Liver (tissue), 9 donors: Measurements from ENCODE around the gene INTS2. TPM values are rescaled to one million over a fixed set of nuclear protein-coding genes. Genes with fewer than 3 reads are reported as not detected.

Experiments
- DNase-seq: peaks from one replicate; pipeline ENCODE4 v3.0.0-alpha.2; 2017; ENCODE audit warnings: low spot score
- H3K27ac ChIP-seq, 2 donors: one replicate each; pipeline ENCODE4 v1.7.0; 2013; ENCODE audit warnings: inconsistent platforms in 2 of 2, low read length in 2 of 2, control low read depth in 1 of 2, low read depth in 1 of 2, mild to moderate bottlenecking in 1 of 2
- H3K27me3 ChIP-seq, 4 donors: one replicate each; pipeline versions ENCODE4 v1.6.1 to v1.7.0; 2013; ENCODE audit warnings: low read length in 3 of 4, inconsistent platforms in 1 of 4, mild to moderate bottlenecking in 1 of 4, moderate library complexity in 1 of 4; ENCODE audit not compliant: control insufficient read depth in 4 of 4, insufficient read depth in 4 of 4
- H3K36me3 ChIP-seq, 4 donors: one replicate each; pipeline versions ENCODE4 v1.6.1 to v1.7.0; 2013; ENCODE audit warnings: low read length in 3 of 4, mild to moderate bottlenecking in 3 of 4, low read depth in 1 of 4, moderate library complexity in 1 of 4; ENCODE audit not compliant: control insufficient read depth in 4 of 4, insufficient read depth in 3 of 4
- H3K4me1 ChIP-seq, 4 donors: one replicate each; pipeline versions ENCODE4 v1.6.1 to v1.7.0; 2013; ENCODE audit warnings: low read length in 3 of 4, mild to moderate bottlenecking in 3 of 4, moderate library complexity in 1 of 4; ENCODE audit not compliant: control insufficient read depth in 4 of 4, insufficient read depth in 4 of 4
- H3K4me3 ChIP-seq, 3 donors: one replicate each; pipeline versions ENCODE4 v1.6.1 to v1.7.0; 2013; ENCODE audit warnings: low read length in 3 of 3, control low read depth in 1 of 3, low read depth in 1 of 3, mild to moderate bottlenecking in 1 of 3
- H3K9ac ChIP-seq, 2 donors: one replicate each; pipeline ENCODE4 v1.7.0; 2013; ENCODE audit warnings: low read length in 2 of 2, mild to moderate bottlenecking in 2 of 2, moderate library complexity in 2 of 2, control low read depth in 1 of 2, low read depth in 1 of 2
- H3K9me3 ChIP-seq, 4 donors: one replicate each; pipeline versions ENCODE4 v1.6.1 to v1.7.0; 2013; ENCODE audit warnings: low read length in 3 of 4; ENCODE audit not compliant: control insufficient read depth in 4 of 4
- EGR1 ChIP-seq, 2 donors: IDR thresholded peaks; 2 replicates each; pipeline ENCODE4 v1.6.1; 2016 to 2018; ENCODE audit warnings: antibody characterized with exemption in 2 of 2, low read depth in 2 of 2
- HNF4A ChIP-seq, 2 donors: conservative IDR thresholded peaks; 2 replicates each; pipeline ENCODE4 v1.6.1; 2016; ENCODE audit warnings: antibody characterized with exemption in 2 of 2, mild to moderate bottlenecking in 2 of 2
- HNF4G ChIP-seq: IDR thresholded peaks from 2 replicates; pipeline ENCODE4 v1.6.1; 2016; ENCODE audit warnings: antibody characterized with exemption
- JUND ChIP-seq, 2 donors: IDR thresholded peaks; 2 replicates each; pipeline ENCODE4 v1.6.1; 2016; ENCODE audit warnings: antibody characterized with exemption in 2 of 2
- MAX ChIP-seq: IDR thresholded peaks from 2 replicates; pipeline ENCODE4 v1.6.1; 2016; ENCODE audit warnings: antibody characterized with exemption
- RXRA ChIP-seq, 2 donors: IDR thresholded peaks; 2 replicates each; pipeline ENCODE4 v1.6.1; 2017 to 2018; ENCODE audit warnings: antibody characterized with exemption in 2 of 2, mild to moderate bottlenecking in 1 of 2
- SP1 ChIP-seq: IDR thresholded peaks from 2 replicates; pipeline ENCODE4 v1.6.1; 2018; ENCODE audit warnings: antibody characterized with exemption, mild to moderate bottlenecking
- YY1 ChIP-seq: IDR thresholded peaks from 2 replicates; pipeline ENCODE4 v1.6.1; 2016; ENCODE audit warnings: antibody characterized with exemption, mild to moderate bottlenecking
- WGBS: extraction: QIAGEN DNeasy Blood & Tissue Kit; methylation state at CpG from one replicate; pipeline ENCODE4 v1.1.7; 2013; 5-methylcytosine and 5-hydroxymethylcytosine counted together
- polyA plus RNA-seq, 2 donors: library from polyadenylated mRNA; stranded (reverse) in 1 of 2; unstranded in 1 of 2; fragments of 200-250 nt in 1 of 2; fragments of >200 nt in 1 of 2; fragmentation: Nextera tagmentation in 1 of 2; extraction: Ambion mirVana in 1 of 2; gene quantifications; one replicate each; pipeline versions ENCODE4 v1.2.1 to v1.2.3, GENCODE V29; 2013 to 2015
- total RNA-seq, 2 donors: library from RNA; depleted of rRNA; stranded (reverse); fragments of >200 nt; gene quantifications; one replicate each; pipeline ENCODE4 v1.2.3, GENCODE V29; 2014
- TF ChIP-seq, protein P1 (sequence below): IDR thresholded peaks from 2 replicates; pipeline ENCODE4 v1.6.1; 2016; ENCODE audit warnings: antibody characterized with exemption
- TF ChIP-seq, protein P2 (sequence below): fragments of 150-350 bp; IDR thresholded peaks from 2 replicates; pipeline ENCODE4 v1.5.1; 2017; ENCODE audit warnings: improper control_type of control experiment, low read depth, low read length; ENCODE audit not compliant: missing input control
- TF ChIP-seq, protein P3 (sequence below): IDR thresholded peaks from 2 replicates; pipeline ENCODE4 v1.6.1; 2016; ENCODE audit warnings: antibody characterized with exemption
- donor health status: healthy.
- donor health status: healthy.
- donor health status: healthy.
- donor health status: healthy.
- donor health status: healthy.

The INTS2 gene
- total and polyA plus RNA-seq, 4 donors = 1.1 to 9.9 (median 5.7) TPM

DNA sequence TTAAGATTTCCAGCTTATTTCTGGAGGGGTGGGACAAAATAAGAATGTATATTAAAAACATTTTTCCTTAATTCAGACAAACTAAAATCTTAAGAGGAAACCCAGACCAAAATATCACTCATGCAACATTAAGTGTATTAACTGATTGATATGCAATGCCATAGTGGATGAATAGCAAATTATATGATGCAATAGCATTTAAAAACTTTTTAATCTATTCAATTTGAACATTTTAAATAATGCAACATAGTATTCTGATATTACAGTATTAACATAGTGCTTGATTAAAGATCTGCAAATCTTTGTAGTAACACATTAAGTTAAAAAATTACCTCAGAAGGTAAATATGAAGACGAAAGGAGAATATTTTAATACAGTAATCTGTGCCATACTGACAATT lies 15.3 kb upstream of the INTS2 start:
- Histone ChIP-seq H3K4me1 (peaks cover 0 to 26% (median 20%) of the 10 kb centered on the region in 4 donors), H3K9ac (no peak overlapping the region), H3K27me3 (no peaks in the 10 kb centered on the region), H3K9me3 (no peaks in the 10 kb centered on the region), H3K27ac (no peak overlapping the region), H3K4me3 (no peak overlapping the region), H3K36me3 (peaks cover 0 to 31% (median 16%) of the 10 kb centered on the region in 4 donors)
- WGBS = 97% methylated on average over 1 of the region's 1 CpG
- TF ChIP-seq, protein P1, sequence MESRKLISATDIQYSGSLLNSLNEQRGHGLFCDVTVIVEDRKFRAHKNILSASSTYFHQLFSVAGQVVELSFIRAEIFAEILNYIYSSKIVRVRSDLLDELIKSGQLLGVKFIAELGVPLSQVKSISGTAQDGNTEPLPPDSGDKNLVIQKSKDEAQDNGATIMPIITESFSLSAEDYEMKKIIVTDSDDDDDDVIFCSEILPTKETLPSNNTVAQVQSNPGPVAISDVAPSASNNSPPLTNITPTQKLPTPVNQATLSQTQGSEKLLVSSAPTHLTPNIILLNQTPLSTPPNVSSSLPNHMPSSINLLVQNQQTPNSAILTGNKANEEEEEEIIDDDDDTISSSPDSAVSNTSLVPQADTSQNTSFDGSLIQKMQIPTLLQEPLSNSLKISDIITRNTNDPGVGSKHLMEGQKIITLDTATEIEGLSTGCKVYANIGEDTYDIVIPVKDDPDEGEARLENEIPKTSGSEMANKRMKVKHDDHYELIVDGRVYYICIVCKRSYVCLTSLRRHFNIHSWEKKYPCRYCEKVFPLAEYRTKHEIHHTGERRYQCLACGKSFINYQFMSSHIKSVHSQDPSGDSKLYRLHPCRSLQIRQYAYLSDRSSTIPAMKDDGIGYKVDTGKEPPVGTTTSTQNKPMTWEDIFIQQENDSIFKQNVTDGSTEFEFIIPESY = no peak
- TF ChIP-seq EGR1 (IDR thresholded peaks at IDR 0.05; ENCODE audit: low read depth in 2 of 2) = no peak
- TF ChIP-seq HNF4A (conservative IDR thresholded peaks at IDR 0.05) = no peak
- no peak for TF ChIP-seq SP1
- TF ChIP-seq, protein P2, sequence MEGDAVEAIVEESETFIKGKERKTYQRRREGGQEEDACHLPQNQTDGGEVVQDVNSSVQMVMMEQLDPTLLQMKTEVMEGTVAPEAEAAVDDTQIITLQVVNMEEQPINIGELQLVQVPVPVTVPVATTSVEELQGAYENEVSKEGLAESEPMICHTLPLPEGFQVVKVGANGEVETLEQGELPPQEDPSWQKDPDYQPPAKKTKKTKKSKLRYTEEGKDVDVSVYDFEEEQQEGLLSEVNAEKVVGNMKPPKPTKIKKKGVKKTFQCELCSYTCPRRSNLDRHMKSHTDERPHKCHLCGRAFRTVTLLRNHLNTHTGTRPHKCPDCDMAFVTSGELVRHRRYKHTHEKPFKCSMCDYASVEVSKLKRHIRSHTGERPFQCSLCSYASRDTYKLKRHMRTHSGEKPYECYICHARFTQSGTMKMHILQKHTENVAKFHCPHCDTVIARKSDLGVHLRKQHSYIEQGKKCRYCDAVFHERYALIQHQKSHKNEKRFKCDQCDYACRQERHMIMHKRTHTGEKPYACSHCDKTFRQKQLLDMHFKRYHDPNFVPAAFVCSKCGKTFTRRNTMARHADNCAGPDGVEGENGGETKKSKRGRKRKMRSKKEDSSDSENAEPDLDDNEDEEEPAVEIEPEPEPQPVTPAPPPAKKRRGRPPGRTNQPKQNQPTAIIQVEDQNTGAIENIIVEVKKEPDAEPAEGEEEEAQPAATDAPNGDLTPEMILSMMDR = no peak
- no peak for DNase-seq

DNA sequence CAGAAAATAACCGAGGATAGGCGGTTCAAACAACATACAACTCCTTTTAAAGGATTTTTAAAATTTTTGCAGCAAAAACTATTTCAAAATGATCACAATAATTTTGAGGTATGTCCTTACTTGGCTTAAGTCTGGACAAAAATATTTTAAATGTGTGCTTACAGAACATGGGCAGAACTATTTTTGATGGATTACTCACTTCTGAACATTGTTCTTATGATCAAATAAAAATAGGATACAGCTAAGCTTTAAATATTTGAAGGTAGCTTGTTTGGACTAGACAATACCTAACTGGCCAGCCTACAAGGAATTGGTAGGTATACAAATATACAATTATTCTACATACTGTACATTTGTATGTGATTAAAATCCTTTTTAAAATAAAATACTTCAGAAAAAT lies 14.3 kb upstream of the INTS2 start:
- DNase-seq = no peak
- H3K9ac ChIP-seq = no peak overlapping the region
- H3K27me3 ChIP-seq = no peaks in the 10 kb centered on the region
- peaks cover 0 to 26% (median 8%) of the 10 kb centered on the region in 4 donors for H3K36me3 ChIP-seq
- H3K4me3 ChIP-seq = no peak overlapping the region
- TF ChIP-seq JUND (IDR thresholded peaks at IDR 0.05) (no peak), YY1 (no peak), SP1 (no peak), MAX (no peak), RXRA (IDR thresholded peaks at IDR 0.05) (no peak), HNF4G (no peak)
- TF ChIP-seq, protein P3, sequence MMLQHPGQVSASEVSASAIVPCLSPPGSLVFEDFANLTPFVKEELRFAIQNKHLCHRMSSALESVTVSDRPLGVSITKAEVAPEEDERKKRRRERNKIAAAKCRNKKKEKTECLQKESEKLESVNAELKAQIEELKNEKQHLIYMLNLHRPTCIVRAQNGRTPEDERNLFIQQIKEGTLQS = no peak
- TF ChIP-seq, protein P2 = no peak
- TF ChIP-seq, protein P1 = no peak
- WGBS = 97% methylated on average over 2 of the region's 2 CpGs
- H3K27ac ChIP-seq = no peak overlapping the region
- H3K4me1 ChIP-seq = peaks cover 0 to 21% (median 20%) of the 10 kb centered on the region in 4 donors
- no peaks in the 10 kb centered on the region for H3K9me3 ChIP-seq
